Stimulated activated CD8-positive, alpha-beta memory T cell treated with anti-CD3 and anti-CD28 coated beads, Interleukin-7, amount 100 ng/mL, for 4 hours (primary cell): ENCODE measurements around the gene FAM216A.
"Not testable (repeated sequence)": the region's sequence is repeated elsewhere in the genome, so short reads cannot be mapped to it uniquely, and the experiment has no call there.

Source experiments
- DNase-seq, 2 donors: peaks; one replicate each; pipeline ENCODE4 v3.0.0-alpha.2; 2020; ENCODE audit warnings: low read depth in 2 of 2

The FAM216A gene

GRCh38 chr12:110468214-110469048, at the start of gene FAM216A, which contains the start of gene GPN3:
Gene FAM216A (plus strand): TSS chr12:110468845. CDS start chr12:110468876, 31 bp downstream.
Gene GPN3 (minus strand): TSS chr12:110468257. CDS start chr12:110468203, 54 bp downstream.
- DNase-seq: peak; percentile 89 to 95

- not testable (repeated sequence) for DNase-seq
Observed at GRCh38 chr12:110420644-110421043, 48.0 kb upstream of the FAM216A start.

- DNase-seq: no peak
Observed at GRCh38 chr12:110421159-110421661, 47.4 kb upstream of the FAM216A start.

GRCh38 chr12:110421701-110422100, 46.9 kb upstream of the FAM216A start:
- DNase-seq: no peak

GRCh38 chr12:110424237-110424636, 44.4 kb upstream of the FAM216A start:
- DNase-seq: no peak

- no peak for DNase-seq
Observed at GRCh38 chr12:110426406-110426805, 42.2 kb upstream of the FAM216A start.

GRCh38 chr12:110429676-110430075, 39.0 kb upstream of the FAM216A start:
- DNase-seq: not testable (repeated sequence)

- no peak for DNase-seq
Observed at GRCh38 chr12:110431957-110432587, 36.6 kb upstream of the FAM216A start.

- no peak for DNase-seq
Observed at GRCh38 chr12:110436231-110436630, 32.4 kb upstream of the FAM216A start.

GRCh38 chr12:110444455-110444854, 24.2 kb upstream of the FAM216A start:
- no peak for DNase-seq

- peak; percentile 88 to 92 for DNase-seq
Observed at GRCh38 chr12:110449799-110450497, 18.7 kb upstream of the FAM216A start, which contains the start of gene ARPC3. Gene ARPC3 (minus strand): TSS chr12:110450337. CDS start chr12:110450260, 77 bp downstream.

- no peak for DNase-seq
Observed at GRCh38 chr12:110451263-110451662, 17.4 kb upstream of the FAM216A start.

- DNase-seq: no peak
Observed at GRCh38 chr12:110453569-110454296, 14.9 kb upstream of the FAM216A start.

- DNase-seq: no peak
Observed at GRCh38 chr12:110458756-110459155, 9.9 kb upstream of the FAM216A start.

GRCh38 chr12:110461189-110461588, 7.5 kb upstream of the FAM216A start:
- DNase-seq: not testable (repeated sequence)

- no peak for DNase-seq
Observed at GRCh38 chr12:110465024-110465423, 3.6 kb upstream of the FAM216A start.

- not testable (repeated sequence) for DNase-seq
Observed at GRCh38 chr12:110465765-110466164, 2.9 kb upstream of the FAM216A start.

- no peak for DNase-seq
Observed at GRCh38 chr12:110466791-110467190, 1.9 kb upstream of the FAM216A start.

GRCh38 chr12:110467847-110468213, 815 bp upstream of the FAM216A start:
- no peak for DNase-seq

GRCh38 chr12:110475426-110475825, 6.8 kb downstream of the FAM216A start:
- no peak for DNase-seq

GRCh38 chr12:110498984-110499706, 30.5 kb downstream of the FAM216A start:
- DNase-seq: no peak
